GM23338 (cell line): ENCODE results near the gene ACO1. TPM values are rescaled to one million over a fixed set of nuclear protein-coding genes. Genes with fewer than 3 reads are reported as not detected.

Experiments
- ATAC-seq: fragments of 200-7000 bp; cut with Tn5 transposase; 3 replicates; pipeline ENCODE4 v1.9.1; 2020
- DNase-seq: peaks from one replicate; pipeline ENCODE4 v3.0.0-alpha.2; 2015; ENCODE audit warnings: low spot score
- H2AFZ ChIP-seq: fragments of 200-600 bp; sonication (generic); 2 replicates; pipeline ENCODE4 v1.8.0; 2016; ENCODE audit warnings: antibody characterized with exemption, mild to moderate bottlenecking, moderate library complexity
- H3F3A ChIP-seq: fragments of 200-600 bp; sonication (generic); replicated peaks from 2 replicates; pipeline ENCODE4 v1.8.0; 2017; ENCODE audit warnings: antibody characterized with exemption, mixed run types, low read depth
- H3K27ac ChIP-seq: fragments of 200-600 bp; sonication (generic); 2 replicates; pipeline ENCODE4 v1.6.1; 2016; ENCODE audit warnings: low read depth
- H3K27me3 ChIP-seq: fragments of 200-600 bp; sonication (generic); 2 replicates; pipeline ENCODE4 v1.8.0; 2016; ENCODE audit warnings: mild to moderate bottlenecking, mixed run types, moderate library complexity; ENCODE audit not compliant: insufficient read depth
- H3K36me3 ChIP-seq: fragments of 200-600 bp; sonication (generic); 2 replicates; pipeline ENCODE4 v1.8.0; 2016; ENCODE audit warnings: mild to moderate bottlenecking; ENCODE audit not compliant: insufficient read depth
- H3K4me1 ChIP-seq: fragments of 200-600 bp; sonication (generic); 2 replicates; pipeline ENCODE4 v1.8.0; 2016; ENCODE audit warnings: mild to moderate bottlenecking, moderate library complexity; ENCODE audit not compliant: insufficient read depth
- H3K4me2 ChIP-seq: fragments of 200-600 bp; sonication (generic); 2 replicates; pipeline ENCODE4 v1.7.1; 2017; ENCODE audit warnings: mixed run types
- H3K4me3 ChIP-seq: fragments of 200-600 bp; sonication (generic); 2 replicates; pipeline ENCODE4 v1.6.1; 2016; ENCODE audit warnings: mixed run types
- H3K79me2 ChIP-seq: fragments of 200-600 bp; sonication (generic); replicated peaks from 2 replicates; pipeline ENCODE4 v1.8.0; 2017; ENCODE audit warnings: mild to moderate bottlenecking; ENCODE audit not compliant: insufficient read depth
- H3K9me2 ChIP-seq: fragments of 200-600 bp; sonication (generic); 2 replicates; pipeline ENCODE4 v1.8.0; 2017; ENCODE audit not compliant: insufficient read depth
- H4K20me1 ChIP-seq: fragments of 200-600 bp; sonication (generic); replicated peaks from 2 replicates; pipeline ENCODE4 v1.8.0; 2017; ENCODE audit warnings: mild to moderate bottlenecking; ENCODE audit not compliant: insufficient read depth
- H3K27ac Mint-ChIP-seq: 2 replicates; pipeline ENCODE4 v1.8.0; 2020; ENCODE audit warnings: inconsistent platforms, mild to moderate bottlenecking, moderate library complexity, mixed read lengths
- H3K27me3 Mint-ChIP-seq: 3 replicates; pipeline ENCODE4 v1.8.0; 2022; ENCODE audit warnings: low read depth, mild to moderate bottlenecking, moderate library complexity, mixed read lengths, inconsistent platforms; ENCODE audit not compliant: insufficient read depth, poor library complexity
- H3K36me3 Mint-ChIP-seq: 3 replicates; pipeline ENCODE4 v1.8.0; 2021; ENCODE audit warnings: low read depth, mild to moderate bottlenecking, inconsistent platforms, moderate library complexity, mixed read lengths
- H3K4me1 Mint-ChIP-seq: 3 replicates; pipeline ENCODE4 v1.8.0; 2020; ENCODE audit warnings: mild to moderate bottlenecking, inconsistent platforms, mixed read lengths
- H3K4me3 Mint-ChIP-seq: 3 replicates; pipeline ENCODE4 v1.8.0; 2021; ENCODE audit warnings: moderate library complexity, mild to moderate bottlenecking, inconsistent platforms, mixed read lengths
- H3K9me3 Mint-ChIP-seq: 3 replicates; pipeline ENCODE4 v1.8.0; 2020; ENCODE audit warnings: moderate library complexity, mild to moderate bottlenecking, inconsistent platforms, mixed read lengths
- CREB1 ChIP-seq: fragments of 250-450 bp; sonication (Bioruptor Pico); IDR thresholded peaks from 2 replicates; pipeline ENCODE4 v1.5.0; 2020; ENCODE audit warnings: low read depth, mild to moderate bottlenecking, moderate library complexity
- ZNF331 ChIP-seq: fragments of 250-450 bp; sonication (Bioruptor Pico); IDR thresholded peaks from 2 replicates; pipeline ENCODE4 v1.5.0; 2020; ENCODE audit warnings: low read depth, mild to moderate bottlenecking, moderate library complexity
- ZNF462 ChIP-seq: fragments of 250-450 bp; sonication (Bioruptor Pico); IDR thresholded peaks from 2 replicates; pipeline ENCODE4 v1.5.0; 2020; ENCODE audit warnings: mild to moderate bottlenecking, moderate library complexity
- polyA plus RNA-seq: library from polyadenylated mRNA; unstranded; fragments of >200 nt; fragmentation: Nextera tagmentation; extraction: Ambion mirVana; gene quantifications from 2 replicates; pipeline ENCODE4 v1.2.1, GENCODE V29; 2016
- total RNA-seq: library from RNA; depleted of rRNA; stranded (reverse); fragments of >200 nt; shearing (Covaris generic); gene quantifications from 2 replicates; pipeline ENCODE4 v1.2.3, GENCODE V29; 2014
- TF ChIP-seq, protein P1 (sequence below): IDR thresholded peaks from one replicate; pipeline ENCODE4 v1.6.1; 2018; ENCODE audit warnings: antibody characterized with exemption; ENCODE audit not compliant: unreplicated experiment

Gene ACO1
- total and polyA plus RNA-seq, 2 experiments from 2014 or later: 16.6 to 41.0 TPM

GRCh38 chr9:32441678-32442077 is 57.2 kb downstream of the ACO1 start (continued):
- no peak for TF ChIP-seq ZNF462 (CRISPR knock-in tag)

DNA sequence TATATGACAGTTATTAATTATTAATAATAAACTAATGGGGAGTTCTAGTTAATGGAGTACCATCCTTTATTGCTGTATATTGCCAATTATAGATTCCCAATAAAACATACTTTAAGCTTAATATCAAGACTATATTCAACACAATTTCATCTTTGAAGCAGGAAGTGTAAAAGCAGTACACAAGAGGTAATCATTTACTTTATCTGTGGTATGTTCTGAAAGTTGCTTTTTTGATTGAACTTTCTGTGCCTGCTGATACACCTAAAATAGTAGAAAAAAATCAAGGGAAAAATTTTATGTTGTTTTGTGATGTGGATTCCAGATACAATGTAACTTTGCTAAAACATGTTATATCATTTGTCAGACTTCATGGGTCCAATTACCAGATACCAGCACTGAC is 58.0 kb downstream of the ACO1 start:
- Histone ChIP-seq H3K4me3 (no peak overlapping the region), H3K27ac (no peak overlapping the region), H4K20me1 (no peaks in the 10 kb centered on the region; the same call in 1 of the 2 replicates), H3K4me2 (no peak overlapping the region), H3K27me3 (no peaks in the 10 kb centered on the region), H3K36me3 (peaks cover 16% of the 10 kb centered on the region), H3K79me2 (no peaks in the 10 kb centered on the region), H3K4me1 (peaks cover 7% of the 10 kb centered on the region; the same call in 1 of the 2 replicates), H3F3A (no peaks in the 10 kb centered on the region), H2AFZ (no peak overlapping the region), H3K9me2 (no peaks in the 10 kb centered on the region)
- Mint-ChIP-seq H3K9me3 (no peaks in the 10 kb centered on the region; the same call in 1 of the 3 replicates), H3K4me1 (peaks cover 11% of the 10 kb centered on the region; the same call in 2 of the 3 replicates), H3K27me3 (peaks cover 4% of the 10 kb centered on the region), H3K36me3 (peaks cover 57% of the 10 kb centered on the region), H3K27ac (no peak overlapping the region), H3K4me3 (no peak overlapping the region)
- ATAC-seq (no peak), DNase-seq (no peak)
- TF ChIP-seq ZNF462 (CRISPR knock-in tag) (no peak), CREB1 (CRISPR knock-in tag) (no peak), ZNF331 (CRISPR knock-in tag) (no peak)
- TF ChIP-seq, protein P1, sequence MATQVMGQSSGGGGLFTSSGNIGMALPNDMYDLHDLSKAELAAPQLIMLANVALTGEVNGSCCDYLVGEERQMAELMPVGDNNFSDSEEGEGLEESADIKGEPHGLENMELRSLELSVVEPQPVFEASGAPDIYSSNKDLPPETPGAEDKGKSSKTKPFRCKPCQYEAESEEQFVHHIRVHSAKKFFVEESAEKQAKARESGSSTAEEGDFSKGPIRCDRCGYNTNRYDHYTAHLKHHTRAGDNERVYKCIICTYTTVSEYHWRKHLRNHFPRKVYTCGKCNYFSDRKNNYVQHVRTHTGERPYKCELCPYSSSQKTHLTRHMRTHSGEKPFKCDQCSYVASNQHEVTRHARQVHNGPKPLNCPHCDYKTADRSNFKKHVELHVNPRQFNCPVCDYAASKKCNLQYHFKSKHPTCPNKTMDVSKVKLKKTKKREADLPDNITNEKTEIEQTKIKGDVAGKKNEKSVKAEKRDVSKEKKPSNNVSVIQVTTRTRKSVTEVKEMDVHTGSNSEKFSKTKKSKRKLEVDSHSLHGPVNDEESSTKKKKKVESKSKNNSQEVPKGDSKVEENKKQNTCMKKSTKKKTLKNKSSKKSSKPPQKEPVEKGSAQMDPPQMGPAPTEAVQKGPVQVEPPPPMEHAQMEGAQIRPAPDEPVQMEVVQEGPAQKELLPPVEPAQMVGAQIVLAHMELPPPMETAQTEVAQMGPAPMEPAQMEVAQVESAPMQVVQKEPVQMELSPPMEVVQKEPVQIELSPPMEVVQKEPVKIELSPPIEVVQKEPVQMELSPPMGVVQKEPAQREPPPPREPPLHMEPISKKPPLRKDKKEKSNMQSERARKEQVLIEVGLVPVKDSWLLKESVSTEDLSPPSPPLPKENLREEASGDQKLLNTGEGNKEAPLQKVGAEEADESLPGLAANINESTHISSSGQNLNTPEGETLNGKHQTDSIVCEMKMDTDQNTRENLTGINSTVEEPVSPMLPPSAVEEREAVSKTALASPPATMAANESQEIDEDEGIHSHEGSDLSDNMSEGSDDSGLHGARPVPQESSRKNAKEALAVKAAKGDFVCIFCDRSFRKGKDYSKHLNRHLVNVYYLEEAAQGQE: no peak
